ENCODE results near the gene NUP93.

NUP93 gene

DNA sequence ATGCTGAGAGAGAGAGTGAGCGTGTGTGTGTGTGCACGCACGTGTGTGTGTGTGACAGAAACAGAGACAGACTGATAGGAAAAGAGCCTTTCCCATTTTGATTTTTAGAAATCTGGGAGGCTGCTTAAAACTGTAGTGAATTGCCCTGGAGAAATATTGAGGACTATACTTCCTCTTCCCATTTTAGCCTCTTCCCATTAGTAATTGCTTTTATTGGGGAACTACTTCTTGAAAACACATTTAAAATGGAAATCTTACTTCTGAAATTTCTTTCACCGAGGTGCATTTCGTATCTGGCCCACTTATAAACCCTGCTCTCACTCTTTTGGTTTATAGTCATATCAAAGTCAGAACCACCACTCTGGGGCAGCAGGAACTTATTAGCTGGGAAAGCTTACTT lies 47.1 kb downstream of the NUP93 start:
- no peak overlapping the region for H3K4me3 ChIP-seq (ENCODE audit: insufficient read depth, low read length, poor library complexity, severe bottlenecking)
- H3K27ac ChIP-seq (ENCODE audit: low read depth, low read length) = no peak overlapping the region
- H3K79me2 ChIP-seq (ENCODE audit: insufficient read depth, low read length) = peaks cover 11% of the 10 kb centered on the region; the same call in 1 of the 2 replicates
- no peaks in the 10 kb centered on the region for H3K9me2 ChIP-seq (replicated peaks; ENCODE audit: insufficient read depth, low read length)
- H2AFZ ChIP-seq (ENCODE audit: low read depth, low read length, severe bottlenecking) = no peak overlapping the region
- H3F3A ChIP-seq (ENCODE audit: insufficient read depth) = no peaks in the 10 kb centered on the region
- H3K4me2 ChIP-seq (ENCODE audit: low read depth, low read length, poor library complexity, severe bottlenecking) = no peak overlapping the region
- H3K9ac ChIP-seq (ENCODE audit: low read length) = no peak overlapping the region
- H4K20me1 ChIP-seq (ENCODE audit: low read depth, low read length) = no peaks in the 10 kb centered on the region; the same call in 1 of the 2 replicates
- H3K36me3 ChIP-seq (ENCODE audit: low read length) = no peaks in the 10 kb centered on the region
- TF ChIP-seq EZH2phosphoT487 (conservative IDR thresholded peaks at IDR 0.05; ENCODE audit: low read length) = no peak
- TF ChIP-seq, protein P1, sequence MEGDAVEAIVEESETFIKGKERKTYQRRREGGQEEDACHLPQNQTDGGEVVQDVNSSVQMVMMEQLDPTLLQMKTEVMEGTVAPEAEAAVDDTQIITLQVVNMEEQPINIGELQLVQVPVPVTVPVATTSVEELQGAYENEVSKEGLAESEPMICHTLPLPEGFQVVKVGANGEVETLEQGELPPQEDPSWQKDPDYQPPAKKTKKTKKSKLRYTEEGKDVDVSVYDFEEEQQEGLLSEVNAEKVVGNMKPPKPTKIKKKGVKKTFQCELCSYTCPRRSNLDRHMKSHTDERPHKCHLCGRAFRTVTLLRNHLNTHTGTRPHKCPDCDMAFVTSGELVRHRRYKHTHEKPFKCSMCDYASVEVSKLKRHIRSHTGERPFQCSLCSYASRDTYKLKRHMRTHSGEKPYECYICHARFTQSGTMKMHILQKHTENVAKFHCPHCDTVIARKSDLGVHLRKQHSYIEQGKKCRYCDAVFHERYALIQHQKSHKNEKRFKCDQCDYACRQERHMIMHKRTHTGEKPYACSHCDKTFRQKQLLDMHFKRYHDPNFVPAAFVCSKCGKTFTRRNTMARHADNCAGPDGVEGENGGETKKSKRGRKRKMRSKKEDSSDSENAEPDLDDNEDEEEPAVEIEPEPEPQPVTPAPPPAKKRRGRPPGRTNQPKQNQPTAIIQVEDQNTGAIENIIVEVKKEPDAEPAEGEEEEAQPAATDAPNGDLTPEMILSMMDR (IDR thresholded peaks at IDR 0.05; ENCODE audit: insufficient read depth, low read length, poor library complexity, severe bottlenecking) = no peak
- no peaks in the 10 kb centered on the region for H3K27me3 ChIP-seq (ENCODE audit: low read length)
- H3K9me3 ChIP-seq (ENCODE audit: insufficient read depth, low read length) = no peaks in the 10 kb centered on the region

DNA sequence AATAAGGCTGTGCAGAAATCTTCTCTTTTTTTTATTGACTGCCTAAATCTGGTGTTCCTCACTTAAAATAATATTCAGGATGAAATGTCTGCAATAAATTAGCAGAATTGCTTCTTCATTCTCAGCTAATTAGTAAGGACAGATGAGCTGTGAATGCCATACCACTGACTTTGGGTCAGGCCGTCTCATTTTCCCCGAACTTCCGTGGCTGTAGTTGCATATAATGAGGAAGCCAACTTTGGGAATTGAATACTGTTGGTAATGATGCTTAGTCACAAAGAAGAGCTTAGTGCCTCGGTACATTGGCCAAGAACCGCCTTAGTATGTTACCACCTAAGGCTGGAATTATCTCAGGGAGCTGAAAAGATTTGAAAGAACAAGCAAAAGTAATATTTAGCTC lies 47.6 kb downstream of the NUP93 start:
- no peak for TF ChIP-seq EZH2phosphoT487 (conservative IDR thresholded peaks at IDR 0.05; ENCODE audit: low read length)
- TF ChIP-seq, protein P1 (IDR thresholded peaks at IDR 0.05; ENCODE audit: insufficient read depth, low read length, poor library complexity, severe bottlenecking) = no peak
- Histone ChIP-seq H3K27ac (ENCODE audit: low read depth, low read length) (no peak overlapping the region), H3K4me2 (ENCODE audit: low read depth, low read length, poor library complexity, severe bottlenecking) (no peak overlapping the region), H3K9ac (ENCODE audit: low read length) (no peak overlapping the region), H3K4me3 (ENCODE audit: insufficient read depth, low read length, poor library complexity, severe bottlenecking) (no peak overlapping the region), H4K20me1 (ENCODE audit: low read depth, low read length) (no peaks in the 10 kb centered on the region; the same call in 1 of the 2 replicates), H2AFZ (ENCODE audit: low read depth, low read length, severe bottlenecking) (no peak overlapping the region), H3K79me2 (ENCODE audit: insufficient read depth, low read length) (peaks cover 10% of the 10 kb centered on the region; the same call in 1 of the 2 replicates), H3K9me3 (ENCODE audit: insufficient read depth, low read length) (no peaks in the 10 kb centered on the region), H3K27me3 (ENCODE audit: low read length) (no peaks in the 10 kb centered on the region), H3K9me2 (replicated peaks; ENCODE audit: insufficient read depth, low read length) (no peaks in the 10 kb centered on the region), H3K36me3 (ENCODE audit: low read length) (no peaks in the 10 kb centered on the region), H3F3A (ENCODE audit: insufficient read depth) (no peaks in the 10 kb centered on the region)

DNA sequence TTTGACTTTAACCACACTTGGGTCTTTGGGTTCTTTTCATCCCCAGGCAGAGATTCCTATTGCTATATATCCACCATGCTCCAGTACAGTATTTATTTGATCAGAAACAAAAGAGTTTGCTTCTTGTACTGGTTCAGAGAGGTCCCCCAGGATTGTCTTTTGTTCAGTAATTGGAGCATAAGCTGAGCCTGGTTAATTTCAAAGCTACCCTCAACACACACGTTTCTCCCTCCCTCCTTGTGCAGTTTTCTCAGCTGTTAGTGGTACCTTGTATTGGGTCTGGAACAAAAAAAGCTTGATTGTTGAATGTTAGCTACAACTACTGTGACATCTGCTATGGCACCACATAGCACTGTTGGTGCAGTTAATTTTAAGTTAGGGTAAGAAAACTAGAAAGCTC lies 50.0 kb downstream of the NUP93 start:
- no peak overlapping the region for H3K27ac ChIP-seq (ENCODE audit: low read depth, low read length)
- H3K9me3 ChIP-seq (ENCODE audit: insufficient read depth, low read length) = no peaks in the 10 kb centered on the region
- H2AFZ ChIP-seq (ENCODE audit: low read depth, low read length, severe bottlenecking) = no peak overlapping the region
- TF ChIP-seq, protein P1 (IDR thresholded peaks at IDR 0.05; ENCODE audit: insufficient read depth, low read length, poor library complexity, severe bottlenecking) = no peak
- no peak for TF ChIP-seq EZH2phosphoT487 (conservative IDR thresholded peaks at IDR 0.05; ENCODE audit: low read length)
- no peaks in the 10 kb centered on the region for H3K36me3 ChIP-seq (ENCODE audit: low read length)
- no peaks in the 10 kb centered on the region for H3K27me3 ChIP-seq (ENCODE audit: low read length)
- peaks cover 4% of the 10 kb centered on the region; the same call in 1 of the 2 replicates for H3K79me2 ChIP-seq (ENCODE audit: insufficient read depth, low read length)
- H3K9me2 ChIP-seq (replicated peaks; ENCODE audit: insufficient read depth, low read length) = no peaks in the 10 kb centered on the region
- no peak overlapping the region for H3K4me3 ChIP-seq (ENCODE audit: insufficient read depth, low read length, poor library complexity, severe bottlenecking)
- H4K20me1 ChIP-seq (ENCODE audit: low read depth, low read length) = no peaks in the 10 kb centered on the region; the same call in 1 of the 2 replicates
- H3F3A ChIP-seq (ENCODE audit: insufficient read depth) = no peaks in the 10 kb centered on the region
- H3K9ac ChIP-seq (ENCODE audit: low read length) = no peak overlapping the region
- H3K4me2 ChIP-seq (ENCODE audit: low read depth, low read length, poor library complexity, severe bottlenecking) = no peak overlapping the region

All from SU-DHL-6 (cell line).